MG63 (cell line): Measurements from ENCODE around the gene BTNL9. TPM values are rescaled to one million over a fixed set of nuclear protein-coding genes. Genes with fewer than 3 reads are reported as not detected.
"Not testable (repeated sequence)": the region's sequence is repeated elsewhere in the genome, so short reads cannot be mapped to it uniquely, and the experiment has no call there.

Experiments
- DNase-seq: peaks from one replicate; pipeline ENCODE4 v3.0.0-alpha.2; 2020
- H3K27me3 ChIP-seq: fragments of 250-450 bp; sonication (Bioruptor Pico); 2 replicates; pipeline ENCODE4 v1.5.1; 2020; ENCODE audit warnings: mild to moderate bottlenecking, moderate library complexity
- H3K36me3 ChIP-seq: fragments of 250-450 bp; sonication (Bioruptor Pico); 2 replicates; pipeline ENCODE4 v1.5.1; 2020; ENCODE audit warnings: mild to moderate bottlenecking, moderate library complexity
- H3K4me3 ChIP-seq: fragments of 250-450 bp; sonication (Bioruptor Pico); 2 replicates; pipeline ENCODE4 v1.5.1; 2020; ENCODE audit warnings: mild to moderate bottlenecking, moderate library complexity
- H3K9me3 ChIP-seq: fragments of 250-450 bp; sonication (Bioruptor Pico); 2 replicates; pipeline ENCODE4 v1.5.1; 2020; ENCODE audit warnings: mild to moderate bottlenecking, moderate library complexity
- total RNA-seq: library from RNA; depleted of rRNA; stranded (reverse); fragments of >200 nt; shearing (Covaris generic); gene quantifications from 2 replicates; pipeline ENCODE4 v1.2.3, GENCODE V29; 2014; ENCODE audit warnings: low replicate concordance

The BTNL9 gene
- total RNA-seq, 1 experiment from 2014 or later = 0.76 TPM

GRCh38 chr5:181081989-181082388 is 41.9 kb downstream of the BTNL9 start:
- DNase-seq = no peak
- H3K9me3 ChIP-seq = peaks cover 4% of the 10 kb centered on the region; the same call in 1 of the 2 replicates
- no peaks in the 10 kb centered on the region for H3K36me3 ChIP-seq
- H3K27me3 ChIP-seq = peaks cover 22% of the 10 kb centered on the region
- H3K4me3 ChIP-seq = no peak overlapping the region

- Histone ChIP-seq H3K27me3 (peaks cover 22% of the 10 kb centered on the region), H3K4me3 (no peak overlapping the region), H3K36me3 (no peaks in the 10 kb centered on the region), H3K9me3 (0 out of 2 replicates have a peak, but pooled peaks cover 2% of the 10 kb centered on the region)
- DNase-seq = no peak
Measured at GRCh38 chr5:181084621-181085195, 44.6 kb downstream of the BTNL9 start.

- Histone ChIP-seq H3K36me3 (no peaks in the 10 kb centered on the region), H3K4me3 (no peak overlapping the region), H3K9me3 (0 out of 2 replicates have a peak, but pooled peaks cover 2% of the 10 kb centered on the region), H3K27me3 (peaks cover 13% of the 10 kb centered on the region)
- DNase-seq = no peak
Measured at GRCh38 chr5:181086026-181086883, 46.2 kb downstream of the BTNL9 start.

GRCh38 chr5:181086884-181087205 is 46.8 kb downstream of the BTNL9 start:
- Histone ChIP-seq H3K4me3 (no peak overlapping the region), H3K36me3 (no peaks in the 10 kb centered on the region), H3K9me3 (0 out of 2 replicates have a peak, but pooled peaks cover 2% of the 10 kb centered on the region), H3K27me3 (peaks cover 11% of the 10 kb centered on the region)
- DNase-seq = no peak

GRCh38 chr5:181087309-181087708 is 47.2 kb downstream of the BTNL9 start:
- peaks cover 11% of the 10 kb centered on the region for H3K27me3 ChIP-seq
- no peaks in the 10 kb centered on the region for H3K36me3 ChIP-seq
- no peaks in the 10 kb centered on the region for H3K9me3 ChIP-seq
- no peak overlapping the region for H3K4me3 ChIP-seq
- no peak for DNase-seq

- H3K27me3 ChIP-seq = peaks cover 7% of the 10 kb centered on the region
- peak; percentile 30 for DNase-seq
Measured at GRCh38 chr5:181088289-181088688, 48.2 kb downstream of the BTNL9 start.

GRCh38 chr5:181092428-181092827 is 52.4 kb downstream of the BTNL9 start:
- Histone ChIP-seq H3K36me3 (no peaks in the 10 kb centered on the region), H3K4me3 (no peak overlapping the region), H3K27me3 (peaks cover 5% of the 10 kb centered on the region), H3K9me3 (peaks cover 3% of the 10 kb centered on the region; the same call in 1 of the 2 replicates)
- no peak for DNase-seq

More at GRCh38 chr5:181088289-181088688, 48.2 kb downstream of the BTNL9 start:
- Histone ChIP-seq H3K9me3 (no peaks in the 10 kb centered on the region), H3K36me3 (no peaks in the 10 kb centered on the region), H3K4me3 (no peak overlapping the region)

GRCh38 chr5:181095162-181095561 is 55.1 kb downstream of the BTNL9 start:
- not testable (repeated sequence) for H3K4me3 ChIP-seq, H3K27me3 ChIP-seq, H3K36me3 ChIP-seq, DNase-seq, H3K9me3 ChIP-seq

GRCh38 chr5:181096721-181097382 is 56.8 kb downstream of the BTNL9 start:
- H3K36me3 ChIP-seq, DNase-seq, H3K4me3 ChIP-seq, H3K9me3 ChIP-seq: not testable (repeated sequence)
- H3K27me3 ChIP-seq = peaks cover 13% of the 10 kb centered on the region

GRCh38 chr5:181097383-181097753 is 57.3 kb downstream of the BTNL9 start:
- peaks cover 13% of the 10 kb centered on the region for H3K27me3 ChIP-seq
- not testable (repeated sequence) for H3K4me3 ChIP-seq, H3K9me3 ChIP-seq, H3K36me3 ChIP-seq, DNase-seq

- peak; percentile 53 for DNase-seq
- H3K9me3 ChIP-seq, H3K4me3 ChIP-seq, H3K36me3 ChIP-seq: not testable (repeated sequence)
- H3K27me3 ChIP-seq = peaks cover 13% of the 10 kb centered on the region
Measured at GRCh38 chr5:181097759-181098491, 57.9 kb downstream of the BTNL9 start.

- DNase-seq = peak; percentile 48
- Histone ChIP-seq H3K36me3 (no peaks in the 10 kb centered on the region), H3K4me3 (0 out of 2 replicates have a peak overlapping the region, but pooled peaks have one; percentile 2), H3K9me3 (peaks cover 3% of the 10 kb centered on the region; the same call in 1 of the 2 replicates), H3K27me3 (peaks cover 11% of the 10 kb centered on the region)
Measured at GRCh38 chr5:181098762-181099601, 58.9 kb downstream of the BTNL9 start.

GRCh38 chr5:181099602-181100086 is 59.6 kb downstream of the BTNL9 start:
- Histone ChIP-seq H3K4me3 (no peak overlapping the region), H3K27me3 (peaks cover 13% of the 10 kb centered on the region), H3K36me3 (no peaks in the 10 kb centered on the region), H3K9me3 (peaks cover 3% of the 10 kb centered on the region; the same call in 1 of the 2 replicates)
- DNase-seq = no peak

- Histone ChIP-seq H3K36me3 (no peaks in the 10 kb centered on the region), H3K4me3 (no peak overlapping the region), H3K9me3 (no peaks in the 10 kb centered on the region), H3K27me3 (peaks cover 13% of the 10 kb centered on the region)
- DNase-seq = peak; percentile 23
Measured at GRCh38 chr5:181100121-181100875, 60.2 kb downstream of the BTNL9 start.

GRCh38 chr5:181101030-181101641 is 61.1 kb downstream of the BTNL9 start:
- peak; percentile 74 for DNase-seq
- H3K27me3 ChIP-seq = peaks cover 17% of the 10 kb centered on the region
- H3K36me3 ChIP-seq, H3K9me3 ChIP-seq, H3K4me3 ChIP-seq: not testable (repeated sequence)
